BLaER1 treated with 17β-estradiol and CSF1 and Interleukin-3, amounts not matched to agents 10 nM and 100 nM (cell line): Measurements from ENCODE around the gene VLDLR.

Experiments used
- H3K27ac ChIP-seq, 11 experiments: shearing (Covaris generic); formaldehyde crosslinking; 2 replicates each; pipeline ENCODE4 v1.8.1; 2022
- H3K27me3 ChIP-seq, 11 experiments: shearing (Covaris generic); formaldehyde crosslinking; 2 replicates each; pipeline ENCODE4 v1.8.1; 2022
- H3K36me3 ChIP-seq, 11 experiments: shearing (Covaris generic); formaldehyde crosslinking; 2 replicates each; pipeline ENCODE4 v1.8.1; 2022
- H3K4me1 ChIP-seq, 10 experiments: shearing (Covaris generic); formaldehyde crosslinking; 2 replicates each; pipeline ENCODE4 v1.8.1; 2022
- H3K4me2 ChIP-seq, 11 experiments: shearing (Covaris generic); formaldehyde crosslinking; 2 replicates each; pipeline ENCODE4 v1.8.1; 2022
- H3K4me3 ChIP-seq, 10 experiments: shearing (Covaris generic); formaldehyde crosslinking; 2 replicates each; pipeline ENCODE4 v1.8.1; 2022
- H3K9ac ChIP-seq, 11 experiments: shearing (Covaris generic); formaldehyde crosslinking; 2 replicates each; pipeline ENCODE4 v1.8.1; 2022
- H3K9me3 ChIP-seq, 11 experiments: shearing (Covaris generic); formaldehyde crosslinking; replicated peaks in 1 of 11; 2 replicates each; pipeline ENCODE4 v1.8.1; 2022
- H4K20me1 ChIP-seq, 11 experiments: shearing (Covaris generic); formaldehyde crosslinking; 2 replicates each; pipeline ENCODE4 v1.8.1; 2022
- Cebpa-rat ChIP-seq, 11 experiments: shearing (Covaris generic); IDR thresholded peaks; 2 replicates each; pipeline ENCODE4 v1.8.1; 2022

The VLDLR gene

DNA sequence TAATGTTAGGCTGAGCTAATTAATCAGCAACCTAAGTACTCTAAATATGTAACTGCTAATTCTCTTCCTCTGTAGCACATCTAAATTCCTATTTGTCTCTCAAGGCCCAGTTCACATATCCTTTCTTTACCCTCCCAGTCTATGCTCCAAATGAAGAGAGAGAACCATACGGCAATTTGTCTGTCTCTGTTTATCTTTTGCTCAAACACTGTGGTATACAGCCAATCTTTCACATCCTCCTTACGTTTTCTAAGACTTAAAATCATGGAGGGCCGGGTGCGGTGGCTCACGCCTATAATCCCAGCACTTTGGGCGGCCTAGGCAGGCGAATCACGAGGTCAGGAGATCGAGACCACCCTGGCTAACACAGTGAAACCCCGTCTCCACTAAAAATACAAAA is 15.8 kb downstream of the VLDLR start:
- Histone ChIP-seq H3K9me3 (no peaks in the 10 kb centered on the region), H3K9ac (no peak overlapping the region), H3K27ac (no peak overlapping the region), H3K4me2 (no peak overlapping the region), H4K20me1 (peaks cover 4 to 41% (median 14%) of the 10 kb centered on the region in 11 experiments; a peak in 14 of 22 replicates), H3K27me3 (no peaks in the 10 kb centered on the region), H3K4me3 (no peak overlapping the region), H3K36me3 (peaks cover 69 to 100% (median 90%) of the 10 kb centered on the region in 11 experiments), H3K4me1 (0 out of 20 replicates have a peak, but pooled peaks cover 0 to 5% (median 0%) of the 10 kb centered on the region in 10 experiments)
- no peak for TF ChIP-seq Cebpa-rat (IDR thresholded peaks at IDR 0.05)

- Histone ChIP-seq H3K27ac (no peak overlapping the region), H3K9ac (no peak overlapping the region), H3K36me3 (peaks cover 86 to 100% (median 99%) of the 10 kb centered on the region in 11 experiments), H3K9me3 (no peaks in the 10 kb centered on the region), H3K4me2 (no peak overlapping the region), H4K20me1 (peaks cover 0 to 24% (median 4%) of the 10 kb centered on the region in 11 experiments; a peak in 10 of 22 replicates), H3K27me3 (no peaks in the 10 kb centered on the region), H3K4me1 (0 out of 20 replicates have a peak, but pooled peaks cover 0 to 4% (median 0%) of the 10 kb centered on the region in 10 experiments), H3K4me3 (no peak overlapping the region)
- TF ChIP-seq Cebpa-rat (IDR thresholded peaks at IDR 0.05): no peak
Observed at GRCh38 chr9:2638871-2639673, 17.5 kb downstream of the VLDLR start.

- H3K4me1 ChIP-seq: no peaks in the 10 kb centered on the region
- peaks cover 91 to 100% (median 99%) of the 10 kb centered on the region in 11 experiments for H3K36me3 ChIP-seq
- no peak for TF ChIP-seq Cebpa-rat (IDR thresholded peaks at IDR 0.05)
- H3K4me2 ChIP-seq: no peak overlapping the region
- peaks cover 0 to 18% (median 0%) of the 10 kb centered on the region in 11 experiments; a peak in 8 of 22 replicates for H4K20me1 ChIP-seq
- no peak overlapping the region for H3K4me3 ChIP-seq
- no peak overlapping the region for H3K27ac ChIP-seq
- no peaks in the 10 kb centered on the region for H3K9me3 ChIP-seq
- no peaks in the 10 kb centered on the region for H3K27me3 ChIP-seq
- no peak overlapping the region for H3K9ac ChIP-seq
Observed at GRCh38 chr9:2639786-2640185, 18.2 kb downstream of the VLDLR start.

DNA sequence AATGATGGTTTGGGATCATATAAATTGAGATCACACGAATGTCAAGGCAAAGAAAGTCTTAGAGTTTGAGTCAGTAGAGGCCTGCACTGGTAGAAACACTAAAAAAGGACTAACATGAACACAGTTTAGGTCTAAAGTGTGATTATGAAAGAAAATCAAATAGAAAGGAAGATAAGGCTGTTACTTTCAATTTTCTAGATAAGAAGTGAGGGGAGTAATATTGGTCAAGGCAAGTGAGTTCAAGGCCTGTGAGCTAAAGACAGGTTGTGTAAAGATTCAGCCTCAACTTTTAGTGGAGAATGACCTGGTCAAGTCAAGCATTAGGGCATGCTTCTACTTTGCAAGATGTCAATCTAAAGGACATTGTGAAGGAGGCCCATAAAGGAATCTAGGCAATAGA is 19.0 kb downstream of the VLDLR start:
- TF ChIP-seq Cebpa-rat (IDR thresholded peaks at IDR 0.05): no peak

GRCh38 chr9:2641033-2641432 is 19.4 kb downstream of the VLDLR start:
- H3K9ac ChIP-seq: no peak overlapping the region
- peaks cover 0 to 7% (median 0%) of the 10 kb centered on the region in 11 experiments; a peak in 2 of 22 replicates for H4K20me1 ChIP-seq
- H3K4me3 ChIP-seq: no peak overlapping the region
- H3K27ac ChIP-seq: no peak overlapping the region
- peaks cover 96 to 100% (median 99%) of the 10 kb centered on the region in 11 experiments for H3K36me3 ChIP-seq
- H3K27me3 ChIP-seq: no peaks in the 10 kb centered on the region
- no peaks in the 10 kb centered on the region for H3K4me1 ChIP-seq
- H3K9me3 ChIP-seq: no peaks in the 10 kb centered on the region
- TF ChIP-seq Cebpa-rat (IDR thresholded peaks at IDR 0.05): no peak
- H3K4me2 ChIP-seq: no peak overlapping the region

More for the DNA sequence above, 19.0 kb downstream of the VLDLR start:
- Histone ChIP-seq H3K4me3 (no peak overlapping the region), H3K9ac (no peak overlapping the region), H3K9me3 (no peaks in the 10 kb centered on the region), H3K27me3 (no peaks in the 10 kb centered on the region), H3K27ac (no peak overlapping the region), H4K20me1 (peaks cover 0 to 11% (median 0%) of the 10 kb centered on the region in 11 experiments; a peak in 3 of 22 replicates), H3K36me3 (peaks cover 96 to 100% (median 99%) of the 10 kb centered on the region in 11 experiments), H3K4me2 (no peak overlapping the region), H3K4me1 (no peaks in the 10 kb centered on the region)

- H3K4me2 ChIP-seq: no peak overlapping the region
- H3K27ac ChIP-seq: no peak overlapping the region
- H3K9ac ChIP-seq: no peak overlapping the region
- H3K9me3 ChIP-seq: no peaks in the 10 kb centered on the region
- TF ChIP-seq Cebpa-rat (IDR thresholded peaks at IDR 0.05): no peak
- H3K4me1 ChIP-seq: no peaks in the 10 kb centered on the region
- peaks cover 0 to 5% (median 0%) of the 10 kb centered on the region in 11 experiments; a peak in 2 of 22 replicates for H4K20me1 ChIP-seq
- H3K4me3 ChIP-seq: no peak overlapping the region
- H3K36me3 ChIP-seq: peaks cover 96 to 100% (median 99%) of the 10 kb centered on the region in 11 experiments
- H3K27me3 ChIP-seq: no peaks in the 10 kb centered on the region
Observed at GRCh38 chr9:2642068-2642467, 20.5 kb downstream of the VLDLR start.

- no peaks in the 10 kb centered on the region for H4K20me1 ChIP-seq
- no peak for TF ChIP-seq Cebpa-rat (IDR thresholded peaks at IDR 0.05)
- no peak overlapping the region for H3K27ac ChIP-seq
- no peaks in the 10 kb centered on the region for H3K4me1 ChIP-seq
- no peaks in the 10 kb centered on the region for H3K27me3 ChIP-seq
- no peaks in the 10 kb centered on the region for H3K9me3 ChIP-seq
- peaks cover 97 to 100% (median 99%) of the 10 kb centered on the region in 11 experiments for H3K36me3 ChIP-seq
- no peak overlapping the region for H3K9ac ChIP-seq
- H3K4me3 ChIP-seq: no peak overlapping the region
- H3K4me2 ChIP-seq: no peak overlapping the region
Observed at GRCh38 chr9:2645569-2645968, 24.0 kb downstream of the VLDLR start.

DNA sequence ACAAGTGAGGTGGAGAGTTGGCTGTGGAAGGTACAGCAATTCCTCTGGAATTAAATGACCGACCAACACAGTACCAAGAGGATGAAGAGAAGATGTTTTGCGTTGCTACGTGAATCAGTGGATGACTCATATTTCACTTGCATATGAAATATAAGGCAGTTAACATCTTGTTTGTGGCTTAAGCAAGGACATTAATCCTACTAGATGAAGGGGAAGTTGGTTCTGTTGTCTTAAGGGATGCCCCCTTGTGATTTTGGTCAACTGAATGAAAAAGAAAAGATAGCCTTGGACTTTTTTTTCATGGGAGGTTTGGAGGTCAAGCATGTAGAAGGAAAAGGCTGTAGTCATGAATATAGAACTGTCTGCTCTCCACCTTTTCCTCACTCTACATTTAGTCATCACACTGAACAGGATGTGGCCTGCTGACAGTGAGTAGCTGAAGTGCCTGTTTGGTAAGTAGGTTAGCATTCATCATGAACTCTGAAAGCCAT is 33.9 kb downstream of the VLDLR start:
- peak overlapping the region in 10 of 11 experiments; percentile 36 to 84 (median 81); a peak in 19 of 22 replicates for H3K27ac ChIP-seq
- no peak for TF ChIP-seq Cebpa-rat (IDR thresholded peaks at IDR 0.05)

DNA sequence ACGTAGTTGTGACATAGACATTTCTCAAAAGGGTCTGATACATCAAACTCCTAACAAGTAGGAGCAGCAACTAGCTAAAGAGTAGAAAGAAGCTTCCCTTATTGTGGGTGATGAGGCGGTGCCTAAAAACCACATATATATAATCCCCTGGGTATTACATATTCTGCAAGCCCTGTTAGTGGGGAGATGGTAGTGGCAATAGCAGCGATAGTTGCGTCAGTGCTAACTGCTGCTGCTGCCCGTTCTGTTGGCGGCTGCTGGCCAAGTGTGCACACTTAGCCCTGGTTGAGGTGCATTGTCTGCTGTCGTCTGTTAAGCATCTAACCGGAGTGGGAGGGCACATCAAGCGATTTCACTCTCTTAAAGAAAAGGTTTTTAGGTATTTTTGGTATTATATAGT is 35.8 kb downstream of the VLDLR start:
- peak overlapping the region; percentile 52 to 78 (median 65); a peak in 21 of 22 replicates for H3K4me2 ChIP-seq
- TF ChIP-seq Cebpa-rat (IDR thresholded peaks at IDR 0.05): peak in 10 of 11 experiments; percentile 64 to 98 (median 96); a peak in 19 of 22 replicates
- H3K36me3 ChIP-seq: peaks cover 21 to 43% (median 32%) of the 10 kb centered on the region in 11 experiments
- peak overlapping the region in 10 of 11 experiments; percentile 43 to 84 (median 82); a peak in 20 of 22 replicates for H3K27ac ChIP-seq
- H3K4me1 ChIP-seq: peaks cover 55 to 87% (median 75%) of the 10 kb centered on the region in 10 experiments
- H3K27me3 ChIP-seq: no peaks in the 10 kb centered on the region
- peak overlapping the region in 10 of 11 experiments; percentile 2 to 60 (median 48); a peak in 14 of 22 replicates for H3K9ac ChIP-seq
- H3K9me3 ChIP-seq: peaks cover 0 to 4% (median 3%) of the 10 kb centered on the region in 11 experiments; a peak in 6 of 22 replicates
- H4K20me1 ChIP-seq: no peaks in the 10 kb centered on the region
- no peak overlapping the region; a peak in 1 of 20 replicates for H3K4me3 ChIP-seq

More for the DNA sequence above, 33.9 kb downstream of the VLDLR start:
- H3K36me3 ChIP-seq: peaks cover 41 to 62% (median 52%) of the 10 kb centered on the region in 11 experiments
- H3K9me3 ChIP-seq: no peaks in the 10 kb centered on the region; a peak in 2 of 22 replicates
- peak overlapping the region in 9 of 11 experiments; percentile 20 to 60 (median 57); a peak in 16 of 22 replicates for H3K9ac ChIP-seq
- H4K20me1 ChIP-seq: no peaks in the 10 kb centered on the region
- no peaks in the 10 kb centered on the region for H3K27me3 ChIP-seq
- no peak overlapping the region for H3K4me3 ChIP-seq
- H3K4me2 ChIP-seq: peak overlapping the region; percentile 34 to 78 (median 65); a peak in 21 of 22 replicates
- peaks cover 45 to 67% (median 57%) of the 10 kb centered on the region in 10 experiments for H3K4me1 ChIP-seq
